ENCODE measurements around the gene ACSL1. TPM values are rescaled to one million over a fixed set of nuclear protein-coding genes. Genes with fewer than 3 reads are reported as not detected.

The ACSL1 gene
- total RNA-seq, 4 donors from 2014 or later: 43.5 to 136 (median 52.0) TPM

GRCh38 chr4:184715526-184715925 lies 110.2 kb downstream of the ACSL1 start:
- Histone ChIP-seq H3K4me1 (no peaks in the 10 kb centered on the region), H3K4me3 (no peak overlapping the region), H3K9me3 (no peaks in the 10 kb centered on the region), H3K27me3 (no peaks in the 10 kb centered on the region), H3K27ac (replicated peaks in 1 of 4) (no peak overlapping the region), H3K36me3 (no peaks in the 10 kb centered on the region)
- TF ChIP-seq CTCF (IDR thresholded peaks at IDR 0.05) (no peak), EP300 (IDR thresholded peaks at IDR 0.05) (no peak), POLR2AphosphoS5 (IDR thresholded peaks at IDR 0.05) (no peak), POLR2A (IDR thresholded peaks at IDR 0.05; ENCODE audit: low read depth) (no peak)
- intact Hi-C loops (cut with DNase I): no loop called here
- 93% methylated on average over 4 of the region's 4 CpGs for WGBS
- no peak for DNase-seq (ENCODE audit: extremely low spot score)

- H3K36me3 ChIP-seq: no peaks in the 10 kb centered on the region
- no peaks in the 10 kb centered on the region for H3K27me3 ChIP-seq
- intact Hi-C loops (cut with DNase I): no loop called here
- TF ChIP-seq POLR2AphosphoS5 (IDR thresholded peaks at IDR 0.05) (no peak), EP300 (IDR thresholded peaks at IDR 0.05) (no peak), CTCF (IDR thresholded peaks at IDR 0.05) (no peak), POLR2A (IDR thresholded peaks at IDR 0.05; ENCODE audit: low read depth) (no peak)
- DNase-seq (ENCODE audit: extremely low spot score): no peak
- no peak overlapping the region for H3K27ac ChIP-seq (replicated peaks in 1 of 4)
- no peaks in the 10 kb centered on the region for H3K4me1 ChIP-seq
- H3K4me3 ChIP-seq: no peak overlapping the region
- WGBS: 98% methylated on average over 2 of the region's 2 CpGs
- H3K9me3 ChIP-seq: no peaks in the 10 kb centered on the region
These were observed 111.9 kb downstream of the ACSL1 start for GRCh38 chr4:184713887-184714286.

- Histone ChIP-seq H3K4me3 (no peak overlapping the region), H3K9me3 (no peaks in the 10 kb centered on the region), H3K4me1 (no peaks in the 10 kb centered on the region), H3K27ac (replicated peaks in 1 of 4) (no peak overlapping the region), H3K36me3 (no peaks in the 10 kb centered on the region), H3K27me3 (no peaks in the 10 kb centered on the region)
- intact Hi-C loops (cut with DNase I): no loop called here
- TF ChIP-seq CTCF (IDR thresholded peaks at IDR 0.05): no peak
- no peak for TF ChIP-seq POLR2AphosphoS5 (IDR thresholded peaks at IDR 0.05)
- TF ChIP-seq POLR2A (IDR thresholded peaks at IDR 0.05; ENCODE audit: low read depth): no peak
- TF ChIP-seq EP300 (IDR thresholded peaks at IDR 0.05): no peak
- DNase-seq (ENCODE audit: extremely low spot score): no peak
These were observed 113.4 kb downstream of the ACSL1 start for GRCh38 chr4:184712322-184712721.

GRCh38 chr4:184706453-184706852 lies 119.3 kb downstream of the ACSL1 start:
- no peak overlapping the region for H3K27ac ChIP-seq (replicated peaks in 1 of 4)
- no peaks in the 10 kb centered on the region for H3K4me1 ChIP-seq
- H3K27me3 ChIP-seq: no peaks in the 10 kb centered on the region
- DNase-seq (ENCODE audit: extremely low spot score): no peak
- H3K36me3 ChIP-seq: no peaks in the 10 kb centered on the region
- TF ChIP-seq POLR2A (IDR thresholded peaks at IDR 0.05; ENCODE audit: low read depth): no peak
- TF ChIP-seq EP300 (IDR thresholded peaks at IDR 0.05): no peak
- TF ChIP-seq CTCF (IDR thresholded peaks at IDR 0.05): no peak
- no peak for TF ChIP-seq POLR2AphosphoS5 (IDR thresholded peaks at IDR 0.05)
- 76% methylated on average over 1 of the region's 1 CpG for whole genome bisulfite sequencing
- H3K9me3 ChIP-seq: no peaks in the 10 kb centered on the region
- intact Hi-C loops (cut with DNase I): no loop called here
- no peak overlapping the region for H3K4me3 ChIP-seq

GRCh38 chr4:184705692-184706091 lies 120.1 kb downstream of the ACSL1 start:
- intact Hi-C loops (cut with DNase I): no loop called here
- DNase-seq (ENCODE audit: extremely low spot score): no peak

More at GRCh38 chr4:184705692-184706091, 120.1 kb downstream of the ACSL1 start:
- Histone ChIP-seq H3K4me1 (no peaks in the 10 kb centered on the region), H3K4me3 (no peak overlapping the region), H3K9me3 (no peaks in the 10 kb centered on the region), H3K27me3 (no peaks in the 10 kb centered on the region), H3K27ac (replicated peaks in 1 of 4) (no peak overlapping the region), H3K36me3 (no peaks in the 10 kb centered on the region)
- WGBS: 65% methylated on average over 5 of the region's 5 CpGs
- TF ChIP-seq POLR2AphosphoS5 (IDR thresholded peaks at IDR 0.05): no peak

Small RNA genes lying within 50 kb of the gene (small RNA-seq; reads per million reads assigned to genes)
- gene MIR3945: 0 reads per million in 3 donors

Other genes with a start within 250 kb of the ACSL1 start
- gene CASP3, start 176.5 kb downstream of the ACSL1 start, total RNA-seq: 10 to 100 TPM; 11.3 to 18.6 (median 15.9) TPM
- gene PRIMPOL, start 176.2 kb downstream of the ACSL1 start, total RNA-seq: 10 to 100 TPM; 13.4 to 22.8 (median 16.6) TPM
- 1 to 10 TPM in 1 of 4 donors, under 1 TPM in 3; 0.34 to 1.3 (median 0.74) TPM for gene CENPU, start 91.9 kb downstream of the ACSL1 start, total RNA-seq
- gene HELT, start 192.5 kb upstream of the ACSL1 start, total RNA-seq: not detected

Data from esophagus muscularis mucosa (tissue), 4 donors.